ENCODE data around the gene ELAVL1. TPM values are rescaled to one million over a fixed set of nuclear protein-coding genes. Genes with fewer than 3 reads are reported as not detected.

Gene ELAVL1
- total and polyA plus RNA-seq, 2 donors from 2014 or later: 34.6 to 64.7 TPM

GRCh38 chr19:8001995-8002849 lies 3.2 kb downstream of the ELAVL1 start:
- Histone ChIP-seq H3K27me3 (ENCODE audit: control insufficient read depth, insufficient read depth, low read length) (no peaks in the 10 kb centered on the region), H3K4me1 (ENCODE audit: control insufficient read depth in 2 of 3, insufficient read depth in 2 of 3, low read depth in 1 of 3, low read length in 3 of 3) (peaks cover 2 to 46% (median 37%) of the 10 kb centered on the region in 3 donors), H3K4me3 (ENCODE audit: low read length in 3 of 3) (peak overlapping the region in 2 of 3 donors; percentile 45 to 49), H3K9ac (ENCODE audit: low read length in 3 of 3) (peak overlapping the region in 2 of 3 donors; percentile 33 to 62), H3K9me3 (ENCODE audit: control insufficient read depth in 2 of 3, insufficient read depth in 1 of 3, low read length in 3 of 3) (no peaks in the 10 kb centered on the region), H3K27ac (ENCODE audit: low read depth in 2 of 2, low read length in 2 of 2) (peak overlapping the region; percentile 64 to 71), H3K36me3 (ENCODE audit: control insufficient read depth in 2 of 3, insufficient read depth in 3 of 3, low read length in 3 of 3) (no peaks in the 10 kb centered on the region)
- peak; percentile 94 for TF ChIP-seq CTCF (IDR thresholded peaks at IDR 0.05; ENCODE audit: borderline replicate concordance, extremely low read depth, insufficient read depth)
- intact Hi-C loops (cut with DNase I): no loop called here
- FAIRE-seq (no peak), DNase-seq (peak; percentile 86 to 91 (median 88))

GRCh38 chr19:8001651-8001994 lies 3.8 kb downstream of the ELAVL1 start:
- no peak for DNase-seq
- Histone ChIP-seq H3K4me1 (ENCODE audit: control insufficient read depth in 2 of 3, insufficient read depth in 2 of 3, low read depth in 1 of 3, low read length in 3 of 3) (peaks cover 2 to 46% (median 37%) of the 10 kb centered on the region in 3 donors), H3K36me3 (ENCODE audit: control insufficient read depth in 2 of 3, insufficient read depth in 3 of 3, low read length in 3 of 3) (no peaks in the 10 kb centered on the region), H3K27ac (ENCODE audit: low read depth in 2 of 2, low read length in 2 of 2) (peak overlapping the region; percentile 64 to 71), H3K9ac (ENCODE audit: low read length in 3 of 3) (peak overlapping the region in 2 of 3 donors; percentile 33 to 62), H3K9me3 (ENCODE audit: control insufficient read depth in 2 of 3, insufficient read depth in 1 of 3, low read length in 3 of 3) (no peaks in the 10 kb centered on the region), H3K27me3 (ENCODE audit: control insufficient read depth, insufficient read depth, low read length) (no peaks in the 10 kb centered on the region), H3K4me3 (ENCODE audit: low read length in 3 of 3) (peak overlapping the region in 1 of 3 donors; percentile 49)
- FAIRE-seq: no peak
- intact Hi-C loops (cut with DNase I): no loop called here
- no peak for TF ChIP-seq CTCF (IDR thresholded peaks at IDR 0.05; ENCODE audit: borderline replicate concordance, extremely low read depth, insufficient read depth)

DNA sequence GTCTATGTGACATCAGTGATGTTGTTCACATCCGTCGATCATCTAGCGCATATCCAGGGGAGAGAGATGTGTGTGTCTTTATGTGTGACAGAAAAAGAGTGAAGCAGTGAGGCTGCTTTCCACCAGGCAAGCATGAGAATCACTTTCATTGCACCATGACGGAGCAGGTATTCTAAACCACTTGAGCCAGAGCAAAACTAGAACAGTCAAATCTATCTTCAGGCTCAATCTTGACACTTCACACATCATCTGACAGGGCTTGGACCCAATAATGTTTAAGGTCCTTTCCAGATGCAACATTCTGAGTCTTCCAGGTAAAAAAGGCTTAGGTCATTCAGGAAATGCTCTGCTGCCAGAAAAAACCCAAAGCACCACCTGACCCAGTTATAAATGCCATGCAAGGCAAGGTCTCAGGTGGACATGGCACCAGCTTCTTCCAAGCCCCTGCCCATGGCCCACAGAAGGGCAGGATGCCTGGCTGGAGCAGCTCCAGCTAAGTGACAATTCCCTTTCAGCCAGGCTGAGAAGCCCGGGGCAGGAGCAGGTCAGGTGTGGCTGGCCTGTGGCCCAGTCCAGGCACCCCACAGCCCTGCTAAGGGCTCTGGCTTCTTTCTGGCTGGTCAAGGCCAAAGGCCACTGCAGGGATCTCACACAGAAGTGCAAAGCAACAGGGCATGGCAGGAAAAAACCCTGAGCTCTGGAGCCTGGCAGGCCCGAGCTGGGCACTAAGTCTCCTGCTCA lies 5.0 kb downstream of the ELAVL1 start:
- Histone ChIP-seq H3K27ac (ENCODE audit: low read depth in 2 of 2, low read length in 2 of 2) (peak overlapping the region; percentile 63 to 74), H3K4me1 (ENCODE audit: control insufficient read depth in 2 of 3, insufficient read depth in 2 of 3, low read depth in 1 of 3, low read length in 3 of 3) (peaks cover 2 to 44% (median 37%) of the 10 kb centered on the region in 3 donors), H3K27me3 (ENCODE audit: control insufficient read depth, insufficient read depth, low read length) (no peaks in the 10 kb centered on the region), H3K4me3 (ENCODE audit: low read length in 3 of 3) (no peak overlapping the region), H3K36me3 (ENCODE audit: control insufficient read depth in 2 of 3, insufficient read depth in 3 of 3, low read length in 3 of 3) (no peaks in the 10 kb centered on the region), H3K9ac (ENCODE audit: low read length in 3 of 3) (peak overlapping the region in 1 of 3 donors; percentile 30), H3K9me3 (ENCODE audit: control insufficient read depth in 2 of 3, insufficient read depth in 1 of 3, low read length in 3 of 3) (no peaks in the 10 kb centered on the region)
- DNase-seq (no peak), FAIRE-seq (no peak)
- no peak for TF ChIP-seq CTCF (IDR thresholded peaks at IDR 0.05; ENCODE audit: borderline replicate concordance, extremely low read depth, insufficient read depth)
- intact Hi-C loops (cut with DNase I): no loop called here

All from kidney (tissue), 14 donors.